K562 (cell line): ENCODE measurements around the gene SERF2. TPM values are rescaled to one million over a fixed set of nuclear protein-coding genes. Genes with fewer than 3 reads are reported as not detected.
A peak's percentile ranks its signal among the peaks of the same experiment; 100 is the strongest.

Experiments
- CUX1 ChIP-seq: fragments of 200-800 bp; sonication (Bioruptor generic); IDR thresholded peaks from 2 replicates; pipeline ENCODE4 v1.6.1; 2016; ENCODE audit warnings: missing genetic modification characterization, missing compliant biosample characterization
- EWSR1 ChIP-seq: fragments of 450-650 bp; IDR thresholded peaks from 2 replicates; pipeline ENCODE4 v1.6.1; 2018; ENCODE audit warnings: borderline replicate concordance, mild to moderate bottlenecking, low read depth, moderate library complexity; ENCODE audit not compliant: partially characterized antibody
- FUS ChIP-seq: fragments of 200-400 bp; formaldehyde crosslinking; optimal IDR thresholded peaks from 2 replicates; pipeline ENCODE3; 2017; ENCODE audit warnings: low read depth, low read length
- GABPA ChIP-seq: fragments of 200-800 bp; sonication (Bioruptor generic); conservative IDR thresholded peaks from 2 replicates; pipeline ENCODE4 v1.6.1; 2016; ENCODE audit warnings: low read depth, missing genetic modification characterization, missing compliant biosample characterization
- KDM5B ChIP-seq: fragments of 200-600 bp; sonication (generic); IDR thresholded peaks from 2 replicates; pipeline ENCODE4 v1.6.1; 2012; ENCODE audit warnings: low read depth, mild to moderate bottlenecking, moderate library complexity, low read length, control low read depth, inconsistent platforms; ENCODE audit not compliant: insufficient replicate concordance
- MED1 ChIP-seq: sonication (generic); formaldehyde crosslinking; IDR thresholded peaks from 2 replicates; pipeline ENCODE4 v1.8.1; 2023; ENCODE audit warnings: missing genetic modification reagents, borderline replicate concordance
- POLR2A ChIP-seq: fragments of 450-650 bp; conservative IDR thresholded peaks from 2 replicates; pipeline ENCODE4 v1.6.1; 2016
- PTBP1 ChIP-seq: fragments of 200-400 bp; formaldehyde crosslinking; IDR thresholded peaks from 2 replicates; pipeline ENCODE4 v1.6.1; 2017; ENCODE audit warnings: low read depth, low read length
- RFX5 ChIP-seq: IDR thresholded peaks from 2 replicates; pipeline ENCODE4 v1.6.1; 2011; ENCODE audit warnings: low read depth, mild to moderate bottlenecking, improper control_type of control experiment, low read length
- STAT5A ChIP-seq: IDR thresholded peaks from 2 replicates; pipeline ENCODE4 v1.6.1; 2012; ENCODE audit warnings: low read length, inconsistent platforms, borderline replicate concordance
- TSC22D4 ChIP-seq: fragments of 450-650 bp; IDR thresholded peaks from 2 replicates; pipeline ENCODE4 v1.6.1; 2016; ENCODE audit warnings: missing genetic modification characterization, missing biosample characterization, control low read depth
- ZNF318 ChIP-seq, 2 experiments: fragments of 450-650 bp; IDR thresholded peaks; 2 replicates each; pipeline ENCODE4 v1.6.1; 2016; ENCODE audit warnings: mild to moderate bottlenecking in 2 of 2, borderline replicate concordance in 1 of 2, low read depth in 1 of 2, moderate library complexity in 1 of 2
- ZNF696 ChIP-seq: fragments of 250-450 bp; sonication (Bioruptor Pico); conservative IDR thresholded peaks from 2 replicates; pipeline ENCODE4 v1.4.0; 2020; ENCODE audit warnings: mild to moderate bottlenecking, moderate library complexity
- ZNF780A ChIP-seq: fragments of 250-450 bp; sonication (Bioruptor Pico); IDR thresholded peaks from 2 replicates; pipeline ENCODE4 v1.5.0; 2021; ENCODE audit warnings: mild to moderate bottlenecking
- polyA plus RNA-seq, 8 experiments: library from polyadenylated mRNA; depleted of rRNA in 4 of 8; stranded (reverse) in 5 of 8; unstranded in 3 of 8; fragments of >200 nt; fragmentation: Nextera tagmentation in 2 of 8; fragmentation: Illumina TruSeq in 1 of 8; extraction: Ambion mirVana in 2 of 8; extraction: Trizol in 1 of 8; gene quantifications; 2 replicates each; pipeline versions ENCODE4 v1.2.1 to v1.2.3, GENCODE V29; 2011 to 2014; ENCODE audit warnings: inconsistent platforms in 1 of 8, missing spikeins in 1 of 8
- total RNA-seq, 7 experiments: library from RNA; depleted of rRNA in 6 of 7; stranded (reverse); fragments of >200 nt in 6 of 7; fragmentation: Illumina TruSeq in 2 of 7; extraction: Trizol in 2 of 7; gene quantifications; 2 replicates each; pipeline versions ENCODE4 v1.2.1 to v1.2.3, GENCODE V29; 2011 to 2021; ENCODE audit warnings: low replicate concordance in 1 of 7

The SERF2 gene
- total and polyA plus RNA-seq, 9 of the 15 experiments (the other 6 are each of a cell fraction or from before 2014, with no cell fraction given) = 497 to 3,360 (median 867) TPM

- TF ChIP-seq GABPA = peak; percentile 65
- no peak for TF ChIP-seq ZNF780A (CRISPR knock-in tag)
- TF ChIP-seq FUS = no peak
- TF ChIP-seq POLR2A = peak; percentile 86
- no peak for TF ChIP-seq STAT5A
- TF ChIP-seq PTBP1 = no peak
- no peak for TF ChIP-seq ZNF696 (CRISPR knock-in tag)
- TF ChIP-seq TSC22D4 (tag) = no peak
- no peak for TF ChIP-seq MED1 (CRISPR knock-in tag)
- 0 out of 4 replicates have a peak, but pooled peaks of 1 of the 2 experiments have one; percentile 25 for TF ChIP-seq ZNF318 (IDR thresholded peaks at IDR 0.05; ENCODE audit: borderline replicate concordance in 1 of 2, low read depth in 1 of 2)
- no peak for TF ChIP-seq CUX1 (CRISPR knock-in tag)
- peak; percentile 57 for TF ChIP-seq KDM5B
- no peak for TF ChIP-seq RFX5
- TF ChIP-seq EWSR1 = no peak
These were observed 34.6 kb downstream of the SERF2 start, which contains the start of gene WDR76 (continued) for GRCh38 chr15:43826508-43827341.
